ENCODE results near the gene SMPD1.

SMPD1 gene

DNA sequence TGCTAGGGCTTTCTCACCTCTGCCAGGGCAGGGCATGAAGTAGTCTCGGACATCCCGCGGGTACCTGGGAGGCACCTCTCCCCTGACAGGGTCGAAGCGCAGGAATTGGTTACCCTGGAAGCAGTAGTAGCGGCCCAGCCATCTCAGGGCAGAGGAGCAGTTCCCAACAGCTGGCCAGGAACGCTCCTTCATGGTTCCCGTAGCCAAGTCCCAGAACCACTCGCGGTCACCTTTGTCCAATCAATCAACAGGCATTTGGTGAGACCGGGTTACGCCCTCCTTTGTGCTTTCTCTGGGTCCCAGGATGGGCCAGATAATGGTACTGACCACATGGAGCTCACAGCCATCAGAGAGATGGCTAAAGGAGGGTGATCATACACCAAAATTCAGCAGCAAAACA is 47.1 kb downstream of the SMPD1 start:
- Mint-ChIP-seq H3K9me3 (no peaks in the 10 kb centered on the region), H3K27me3 (ENCODE audit: low read depth) (no peaks in the 10 kb centered on the region)

DNA sequence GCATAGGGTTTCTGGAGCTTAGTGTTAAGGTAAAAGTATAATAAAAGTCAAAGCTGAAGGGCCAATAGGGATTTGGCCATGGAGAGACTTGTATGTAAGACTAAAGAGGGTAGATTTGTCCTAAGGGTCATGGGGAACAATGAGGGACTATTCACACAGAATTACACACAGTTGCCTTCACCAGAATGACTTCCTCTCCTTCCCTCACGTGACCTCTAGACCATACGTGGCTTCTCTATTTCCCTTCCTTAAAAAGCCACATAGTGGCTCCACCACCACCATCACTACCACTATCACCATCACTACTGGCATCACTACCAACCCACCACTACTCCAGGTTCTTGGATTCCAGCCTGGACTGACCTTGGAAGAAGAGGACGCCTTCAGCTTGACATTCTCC is 47.7 kb downstream of the SMPD1 start:
- H3K27me3 Mint-ChIP-seq (ENCODE audit: low read depth): no peaks in the 10 kb centered on the region
- H3K9me3 Mint-ChIP-seq: no peaks in the 10 kb centered on the region
- H3K4me1 Mint-ChIP-seq: no peaks in the 10 kb centered on the region
- TF ChIP-seq, protein P1, sequence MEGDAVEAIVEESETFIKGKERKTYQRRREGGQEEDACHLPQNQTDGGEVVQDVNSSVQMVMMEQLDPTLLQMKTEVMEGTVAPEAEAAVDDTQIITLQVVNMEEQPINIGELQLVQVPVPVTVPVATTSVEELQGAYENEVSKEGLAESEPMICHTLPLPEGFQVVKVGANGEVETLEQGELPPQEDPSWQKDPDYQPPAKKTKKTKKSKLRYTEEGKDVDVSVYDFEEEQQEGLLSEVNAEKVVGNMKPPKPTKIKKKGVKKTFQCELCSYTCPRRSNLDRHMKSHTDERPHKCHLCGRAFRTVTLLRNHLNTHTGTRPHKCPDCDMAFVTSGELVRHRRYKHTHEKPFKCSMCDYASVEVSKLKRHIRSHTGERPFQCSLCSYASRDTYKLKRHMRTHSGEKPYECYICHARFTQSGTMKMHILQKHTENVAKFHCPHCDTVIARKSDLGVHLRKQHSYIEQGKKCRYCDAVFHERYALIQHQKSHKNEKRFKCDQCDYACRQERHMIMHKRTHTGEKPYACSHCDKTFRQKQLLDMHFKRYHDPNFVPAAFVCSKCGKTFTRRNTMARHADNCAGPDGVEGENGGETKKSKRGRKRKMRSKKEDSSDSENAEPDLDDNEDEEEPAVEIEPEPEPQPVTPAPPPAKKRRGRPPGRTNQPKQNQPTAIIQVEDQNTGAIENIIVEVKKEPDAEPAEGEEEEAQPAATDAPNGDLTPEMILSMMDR (IDR thresholded peaks at IDR 0.05; ENCODE audit: unreplicated experiment in 3 of 3): no peak
- H3K27ac Mint-ChIP-seq: no peak overlapping the region
- no peak overlapping the region for H3K4me3 Mint-ChIP-seq
- no peaks in the 10 kb centered on the region for H3K36me3 Mint-ChIP-seq (ENCODE audit: low read depth)

More for the DNA sequence above, 47.1 kb downstream of the SMPD1 start:
- TF ChIP-seq, protein P1 (IDR thresholded peaks at IDR 0.05; ENCODE audit: unreplicated experiment in 3 of 3): no peak
- H3K36me3 Mint-ChIP-seq (ENCODE audit: low read depth): no peaks in the 10 kb centered on the region
- no peak overlapping the region for H3K4me3 Mint-ChIP-seq
- no peaks in the 10 kb centered on the region for H3K4me1 Mint-ChIP-seq
- H3K27ac Mint-ChIP-seq: no peak overlapping the region

- TF ChIP-seq, protein P1 (IDR thresholded peaks at IDR 0.05; ENCODE audit: unreplicated experiment in 3 of 3): peak; percentile 40 to 62 (median 48)
- H3K4me1 Mint-ChIP-seq: no peaks in the 10 kb centered on the region
- H3K27me3 Mint-ChIP-seq (ENCODE audit: low read depth): no peaks in the 10 kb centered on the region
- no peak overlapping the region for H3K4me3 Mint-ChIP-seq
- H3K9me3 Mint-ChIP-seq: no peaks in the 10 kb centered on the region
- H3K36me3 Mint-ChIP-seq (ENCODE audit: low read depth): no peaks in the 10 kb centered on the region
- no peak overlapping the region for H3K27ac Mint-ChIP-seq
These were observed 48.8 kb downstream of the SMPD1 start for GRCh38 chr11:6438979-6439571.

- Mint-ChIP-seq H3K4me1 (no peaks in the 10 kb centered on the region), H3K4me3 (no peak within 1 kb of the TSS), H3K27me3 (ENCODE audit: low read depth) (no peaks in the 10 kb centered on the region), H3K27ac (no peak within 1 kb of the TSS), H3K9me3 (no peaks in the 10 kb centered on the region), H3K36me3 (ENCODE audit: low read depth) (no peaks in the 10 kb centered on the region)
- TF ChIP-seq, protein P1 (IDR thresholded peaks at IDR 0.05; ENCODE audit: unreplicated experiment in 3 of 3): no peak
These were observed 50.7 kb downstream of the SMPD1 start, which contains the start of gene HPX for GRCh38 chr11:6440906-6441358. Gene HPX, minus strand, starts transcription at chr11:6440987. Its CDS starts 24 bp downstream, at chr11:6440963.

GRCh38 chr11:6442441-6442840 is 52.2 kb downstream of the SMPD1 start:
- no peaks in the 10 kb centered on the region for H3K9me3 Mint-ChIP-seq
- H3K27ac Mint-ChIP-seq: no peak overlapping the region

More at GRCh38 chr11:6442441-6442840, 52.2 kb downstream of the SMPD1 start:
- TF ChIP-seq, protein P1 (IDR thresholded peaks at IDR 0.05; ENCODE audit: unreplicated experiment in 3 of 3): no peak
- Mint-ChIP-seq H3K36me3 (ENCODE audit: low read depth) (no peaks in the 10 kb centered on the region), H3K27me3 (ENCODE audit: low read depth) (no peaks in the 10 kb centered on the region), H3K4me1 (no peaks in the 10 kb centered on the region), H3K4me3 (no peak overlapping the region)
